Measurements from ENCODE around the gene STON2. TPM values are rescaled to one million over a fixed set of nuclear protein-coding genes. Genes with fewer than 3 reads are reported as not detected.
"Not testable (repeated sequence)": the region's sequence is repeated elsewhere in the genome, so short reads cannot be mapped to it uniquely, and the experiment has no call there.

Gene STON2
- total RNA-seq, 4 donors from 2014 or later = 69.8 to 202 (median 97.0) TPM

DNA sequence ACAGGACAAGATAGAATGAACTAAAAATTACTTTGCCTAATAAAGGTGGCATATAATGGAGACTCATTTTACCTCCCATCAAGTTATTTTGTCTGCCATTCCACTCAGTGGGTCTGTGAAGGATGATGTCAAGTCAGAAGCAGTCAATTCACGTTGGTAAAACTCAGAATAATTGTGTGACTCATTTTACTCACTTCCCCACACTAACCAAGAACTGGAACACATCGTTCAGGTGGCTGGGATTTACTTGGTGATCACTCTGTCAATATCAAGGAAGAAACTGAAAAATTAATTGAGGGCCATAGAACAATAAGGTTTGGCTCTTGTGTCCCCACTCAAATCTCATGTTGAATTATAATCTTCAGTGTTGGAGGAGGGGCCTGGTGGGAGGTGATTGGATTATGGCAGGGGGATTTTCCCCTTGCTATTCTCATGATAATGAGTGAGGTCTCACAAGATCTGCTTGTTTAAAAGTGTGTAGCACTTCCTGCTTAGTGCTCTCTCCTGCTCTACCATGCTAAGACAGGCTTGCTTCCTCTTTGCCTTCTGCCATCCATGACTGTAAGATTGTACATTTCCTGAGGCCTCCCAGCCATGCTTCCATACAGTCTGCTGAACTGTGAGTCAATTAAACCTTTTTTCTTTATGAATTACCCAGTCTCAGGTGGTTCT, 143.7 kb downstream of the STON2 start:
- H3K4me1 ChIP-seq = no peaks in the 10 kb centered on the region
- WGBS, 2 donors = 77 to 92% methylated on average over 2 of the region's 2 CpGs
- no peaks in the 10 kb centered on the region for H3K9me3 ChIP-seq
- H3K36me3 ChIP-seq = no peaks in the 10 kb centered on the region
- no peaks in the 10 kb centered on the region for H3K27me3 ChIP-seq
- H3K4me3 ChIP-seq (replicated peaks in 1 of 3) = no peak overlapping the region
- DNase-seq = no peak
- intact Hi-C loops (cut with DNase I) = no loop called here
- H3K27ac ChIP-seq = no peak overlapping the region
- TF ChIP-seq CTCF (IDR thresholded peaks at IDR 0.05) = no peak
- no peak for TF ChIP-seq POLR2A (IDR thresholded peaks at IDR 0.05)

GRCh38 chr14:81252278-81252677, 147.8 kb downstream of the STON2 start:
- Histone ChIP-seq H3K27ac (no peak overlapping the region), H3K36me3 (no peaks in the 10 kb centered on the region), H3K4me1 (peaks cover 4 to 7% of the 10 kb centered on the region in 2 donors), H3K4me3 (replicated peaks in 1 of 3) (no peak overlapping the region), H3K9me3 (no peaks in the 10 kb centered on the region), H3K27me3 (no peaks in the 10 kb centered on the region)
- no peak for DNase-seq
- intact Hi-C loops (cut with DNase I) = no loop called here
- TF ChIP-seq POLR2A (IDR thresholded peaks at IDR 0.05) (no peak), CTCF (IDR thresholded peaks at IDR 0.05) (no peak)
- WGBS, 2 donors = 68 to 72% methylated on average over 1 of the region's 1 CpG

GRCh38 chr14:81247271-81247766, 152.8 kb downstream of the STON2 start:
- no peak overlapping the region for H3K4me3 ChIP-seq (replicated peaks in 1 of 3)
- DNase-seq = peak; percentile 72 to 78
- no peak overlapping the region for H3K27ac ChIP-seq
- 56 to 63% methylated on average over 6 to 7 of the region's 8 CpGs for WGBS, 2 donors
- intact Hi-C loops (cut with DNase I) = no loop called here
- no peaks in the 10 kb centered on the region for H3K9me3 ChIP-seq
- TF ChIP-seq POLR2A (IDR thresholded peaks at IDR 0.05) (no peak), CTCF (IDR thresholded peaks at IDR 0.05) (no peak)
- peaks cover 4 to 15% of the 10 kb centered on the region in 2 donors for H3K4me1 ChIP-seq
- H3K36me3 ChIP-seq = no peaks in the 10 kb centered on the region
- no peaks in the 10 kb centered on the region for H3K27me3 ChIP-seq

GRCh38 chr14:81246461-81247270, 153.5 kb downstream of the STON2 start:
- no peaks in the 10 kb centered on the region for H3K27me3 ChIP-seq
- no peak overlapping the region for H3K27ac ChIP-seq
- H3K9me3 ChIP-seq = no peaks in the 10 kb centered on the region
- intact Hi-C loops (cut with DNase I) = no loop called here
- peak in 1 of 2 donors; percentile 56 for DNase-seq
- 79 to 81% methylated on average over 12 to 18 of the region's 19 CpGs for WGBS, 2 donors
- no peaks in the 10 kb centered on the region for H3K36me3 ChIP-seq
- no peak overlapping the region for H3K4me3 ChIP-seq (replicated peaks in 1 of 3)
- peaks cover 4 to 15% of the 10 kb centered on the region in 2 donors for H3K4me1 ChIP-seq
- TF ChIP-seq CTCF (IDR thresholded peaks at IDR 0.05) (no peak), POLR2A (IDR thresholded peaks at IDR 0.05) (no peak)

DNA sequence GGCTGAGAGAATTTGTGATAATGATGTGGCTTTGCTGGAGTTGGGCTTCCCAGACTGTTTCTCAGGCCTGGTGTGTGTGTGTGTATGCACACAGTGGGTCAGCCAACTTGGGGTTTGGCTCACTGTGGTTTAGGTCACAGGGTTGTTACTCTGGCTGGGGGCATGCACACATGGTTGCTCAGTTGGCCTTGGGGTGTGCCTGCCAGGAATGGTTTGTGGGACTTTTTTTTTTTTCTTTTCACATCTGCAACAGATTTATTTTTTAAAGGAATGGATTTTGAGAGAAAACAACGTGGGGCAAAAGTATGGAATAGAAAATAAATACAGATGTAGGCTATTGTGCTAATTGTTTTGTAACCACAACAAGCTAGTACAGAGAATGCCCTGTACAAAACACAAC, 154.4 kb downstream of the STON2 start:
- Histone ChIP-seq H3K4me3 (replicated peaks in 1 of 3) (no peak overlapping the region), H3K9me3 (no peaks in the 10 kb centered on the region), H3K27ac (no peak overlapping the region), H3K27me3 (no peaks in the 10 kb centered on the region), H3K36me3 (no peaks in the 10 kb centered on the region), H3K4me1 (peaks cover 4 to 15% of the 10 kb centered on the region in 2 donors)
- TF ChIP-seq POLR2A (IDR thresholded peaks at IDR 0.05) = no peak
- no peak for TF ChIP-seq CTCF (IDR thresholded peaks at IDR 0.05)
- no peak for DNase-seq
- intact Hi-C loops (cut with DNase I) = no loop called here
- 58 to 72% methylated on average over 1 of the region's 1 CpG for WGBS, 2 donors

- H3K36me3 ChIP-seq; DNase-seq; H3K4me3 ChIP-seq (replicated peaks in 1 of 3); H3K27me3 ChIP-seq; intact Hi-C loops (cut with DNase I); H3K9me3 ChIP-seq; H3K27ac ChIP-seq: not testable (repeated sequence)
- peaks cover 4 to 15% of the 10 kb centered on the region in 2 donors for H3K4me1 ChIP-seq
- 94 to 95% methylated on average over 6 to 18 of the region's 28 CpGs for WGBS, 2 donors
Observed at GRCh38 chr14:81244431-81244830, 155.7 kb downstream of the STON2 start.
